DND-41 (cell line): ENCODE results near the gene MOGAT3.

ENCODE experiments used
- EZH2 ChIP-seq: IDR thresholded peaks from 3 replicates; pipeline ENCODE4 v1.6.1; 2012; ENCODE audit warnings: borderline replicate concordance, low read depth, mild to moderate bottlenecking, moderate library complexity, low read length, inconsistent platforms; ENCODE audit not compliant: severe bottlenecking
- TF ChIP-seq, protein P1 (sequence below): IDR thresholded peaks from 2 replicates; pipeline ENCODE4 v1.5.1; 2012; ENCODE audit warnings: borderline replicate concordance, low read length, moderate library complexity, mild to moderate bottlenecking; ENCODE audit not compliant: poor library complexity, severe bottlenecking; ENCODE audit errors: extremely low read depth

DNA sequence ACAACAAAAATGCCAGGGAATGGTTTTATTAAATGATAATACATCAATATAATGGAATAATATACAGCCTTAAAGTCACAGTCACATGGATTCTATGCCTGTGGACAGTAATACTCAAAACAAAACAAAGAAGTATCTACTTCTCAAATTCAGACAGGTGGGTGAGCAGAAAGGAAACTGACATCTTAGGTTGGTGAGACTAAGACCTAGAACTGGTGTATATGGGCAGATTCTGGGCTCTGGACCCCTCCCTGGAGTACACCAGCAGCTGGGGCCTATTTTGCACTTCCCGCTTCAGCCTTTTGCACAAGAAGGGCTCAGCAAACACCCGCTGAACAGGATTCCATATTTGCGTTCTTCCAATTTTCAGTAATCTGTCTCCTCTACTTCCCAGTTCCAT is 49.5 kb upstream of the MOGAT3 start:
- TF ChIP-seq, protein P1, sequence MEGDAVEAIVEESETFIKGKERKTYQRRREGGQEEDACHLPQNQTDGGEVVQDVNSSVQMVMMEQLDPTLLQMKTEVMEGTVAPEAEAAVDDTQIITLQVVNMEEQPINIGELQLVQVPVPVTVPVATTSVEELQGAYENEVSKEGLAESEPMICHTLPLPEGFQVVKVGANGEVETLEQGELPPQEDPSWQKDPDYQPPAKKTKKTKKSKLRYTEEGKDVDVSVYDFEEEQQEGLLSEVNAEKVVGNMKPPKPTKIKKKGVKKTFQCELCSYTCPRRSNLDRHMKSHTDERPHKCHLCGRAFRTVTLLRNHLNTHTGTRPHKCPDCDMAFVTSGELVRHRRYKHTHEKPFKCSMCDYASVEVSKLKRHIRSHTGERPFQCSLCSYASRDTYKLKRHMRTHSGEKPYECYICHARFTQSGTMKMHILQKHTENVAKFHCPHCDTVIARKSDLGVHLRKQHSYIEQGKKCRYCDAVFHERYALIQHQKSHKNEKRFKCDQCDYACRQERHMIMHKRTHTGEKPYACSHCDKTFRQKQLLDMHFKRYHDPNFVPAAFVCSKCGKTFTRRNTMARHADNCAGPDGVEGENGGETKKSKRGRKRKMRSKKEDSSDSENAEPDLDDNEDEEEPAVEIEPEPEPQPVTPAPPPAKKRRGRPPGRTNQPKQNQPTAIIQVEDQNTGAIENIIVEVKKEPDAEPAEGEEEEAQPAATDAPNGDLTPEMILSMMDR, result no peak
- TF ChIP-seq EZH2, result no peak
